ENCODE data around the gene SAFB. TPM values are rescaled to one million over a fixed set of nuclear protein-coding genes. Genes with fewer than 3 reads are reported as not detected.
A peak's percentile ranks its signal among the peaks of the same experiment; 100 is the strongest.

The SAFB gene
- total and polyA plus RNA-seq, 2 of the 13 experiments (the other 11 are each of a cell fraction or from before 2014, with no cell fraction given): 21.0 to 28.4 TPM

DNA sequence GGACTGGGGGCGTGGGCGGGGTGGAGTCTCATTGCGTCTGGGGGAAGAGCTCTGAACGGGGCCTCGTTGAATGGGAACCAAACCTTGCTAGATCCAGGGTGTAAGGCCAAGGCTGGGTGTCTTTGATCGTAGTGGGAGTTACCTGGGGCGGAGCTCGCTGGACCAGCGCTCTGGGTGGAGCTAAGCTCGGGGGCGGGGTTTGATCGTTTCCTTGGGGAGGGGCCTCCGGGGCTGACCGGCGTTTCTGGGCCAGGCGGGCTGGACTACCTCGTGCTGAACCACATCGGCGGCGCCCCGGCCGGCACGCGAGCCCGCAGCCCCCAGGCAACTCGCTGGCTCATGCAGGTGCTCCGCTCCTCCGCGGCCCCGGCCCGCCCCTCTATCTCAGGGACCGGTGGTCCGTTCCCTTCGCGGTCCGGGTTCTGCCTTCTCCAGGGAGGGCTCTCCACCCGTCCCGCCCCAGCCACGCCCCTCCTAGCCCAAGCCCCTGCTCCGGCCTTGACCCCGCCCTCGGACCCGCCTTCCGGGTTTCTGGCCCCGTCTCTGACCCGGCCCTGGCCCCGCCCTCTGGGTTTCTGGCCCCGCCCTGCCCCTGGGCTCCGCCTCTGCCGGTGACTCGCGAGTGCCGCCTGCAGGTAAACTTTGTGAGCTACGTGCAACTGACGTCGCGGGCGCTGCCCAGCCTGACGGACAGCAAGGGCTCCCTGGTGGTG, 63.9 kb downstream of the SAFB start (continued):
- TF ChIP-seq, protein P1, sequence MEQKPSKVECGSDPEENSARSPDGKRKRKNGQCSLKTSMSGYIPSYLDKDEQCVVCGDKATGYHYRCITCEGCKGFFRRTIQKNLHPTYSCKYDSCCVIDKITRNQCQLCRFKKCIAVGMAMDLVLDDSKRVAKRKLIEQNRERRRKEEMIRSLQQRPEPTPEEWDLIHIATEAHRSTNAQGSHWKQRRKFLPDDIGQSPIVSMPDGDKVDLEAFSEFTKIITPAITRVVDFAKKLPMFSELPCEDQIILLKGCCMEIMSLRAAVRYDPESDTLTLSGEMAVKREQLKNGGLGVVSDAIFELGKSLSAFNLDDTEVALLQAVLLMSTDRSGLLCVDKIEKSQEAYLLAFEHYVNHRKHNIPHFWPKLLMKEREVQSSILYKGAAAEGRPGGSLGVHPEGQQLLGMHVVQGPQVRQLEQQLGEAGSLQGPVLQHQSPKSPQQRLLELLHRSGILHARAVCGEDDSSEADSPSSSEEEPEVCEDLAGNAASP (CRISPR knock-in tag; IDR thresholded peaks at IDR 0.05; ENCODE audit: borderline replicate concordance): 0 out of 2 replicates have a peak, but pooled peaks have one; percentile 18
- TF ChIP-seq, protein P2, sequence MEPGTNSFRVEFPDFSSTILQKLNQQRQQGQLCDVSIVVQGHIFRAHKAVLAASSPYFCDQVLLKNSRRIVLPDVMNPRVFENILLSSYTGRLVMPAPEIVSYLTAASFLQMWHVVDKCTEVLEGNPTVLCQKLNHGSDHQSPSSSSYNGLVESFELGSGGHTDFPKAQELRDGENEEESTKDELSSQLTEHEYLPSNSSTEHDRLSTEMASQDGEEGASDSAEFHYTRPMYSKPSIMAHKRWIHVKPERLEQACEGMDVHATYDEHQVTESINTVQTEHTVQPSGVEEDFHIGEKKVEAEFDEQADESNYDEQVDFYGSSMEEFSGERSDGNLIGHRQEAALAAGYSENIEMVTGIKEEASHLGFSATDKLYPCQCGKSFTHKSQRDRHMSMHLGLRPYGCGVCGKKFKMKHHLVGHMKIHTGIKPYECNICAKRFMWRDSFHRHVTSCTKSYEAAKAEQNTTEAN (CRISPR knock-in tag; conservative IDR thresholded peaks at IDR 0.05): no peak
- TF ChIP-seq HNF1A (IDR thresholded peaks at IDR 0.05; ENCODE audit: low read depth) (no peak), HNF1A (CRISPR knock-in tag; IDR thresholded peaks at IDR 0.05; ENCODE audit: borderline replicate concordance) (no peak; the same call in 1 of the 2 replicates), ZNF780A (CRISPR knock-in tag; IDR thresholded peaks at IDR 0.05) (no peak), ZBTB42 (CRISPR knock-in tag; IDR thresholded peaks at IDR 0.05) (no peak), SP140L (CRISPR knock-in tag; IDR thresholded peaks at IDR 0.05; ENCODE audit: borderline replicate concordance) (no peak), SKIL (CRISPR knock-in tag; IDR thresholded peaks at IDR 0.05; ENCODE audit: borderline replicate concordance) (no peak), ZNF414 (CRISPR knock-in tag; IDR thresholded peaks at IDR 0.05) (no peak), ETV5 (CRISPR knock-in tag; IDR thresholded peaks at IDR 0.05; ENCODE audit: borderline replicate concordance) (no peak), ZNF713 (CRISPR knock-in tag; IDR thresholded peaks at IDR 0.05) (peak; percentile 39; the same call in 1 of the 2 replicates), ZNF282 (IDR thresholded peaks at IDR 0.05; ENCODE audit: partially characterized antibody) (no peak), TRIM24 (CRISPR knock-in tag; IDR thresholded peaks at IDR 0.05) (no peak), ZNF773 (CRISPR knock-in tag; IDR thresholded peaks at IDR 0.05; ENCODE audit: borderline replicate concordance) (no peak)
- TF ChIP-seq, protein P3, sequence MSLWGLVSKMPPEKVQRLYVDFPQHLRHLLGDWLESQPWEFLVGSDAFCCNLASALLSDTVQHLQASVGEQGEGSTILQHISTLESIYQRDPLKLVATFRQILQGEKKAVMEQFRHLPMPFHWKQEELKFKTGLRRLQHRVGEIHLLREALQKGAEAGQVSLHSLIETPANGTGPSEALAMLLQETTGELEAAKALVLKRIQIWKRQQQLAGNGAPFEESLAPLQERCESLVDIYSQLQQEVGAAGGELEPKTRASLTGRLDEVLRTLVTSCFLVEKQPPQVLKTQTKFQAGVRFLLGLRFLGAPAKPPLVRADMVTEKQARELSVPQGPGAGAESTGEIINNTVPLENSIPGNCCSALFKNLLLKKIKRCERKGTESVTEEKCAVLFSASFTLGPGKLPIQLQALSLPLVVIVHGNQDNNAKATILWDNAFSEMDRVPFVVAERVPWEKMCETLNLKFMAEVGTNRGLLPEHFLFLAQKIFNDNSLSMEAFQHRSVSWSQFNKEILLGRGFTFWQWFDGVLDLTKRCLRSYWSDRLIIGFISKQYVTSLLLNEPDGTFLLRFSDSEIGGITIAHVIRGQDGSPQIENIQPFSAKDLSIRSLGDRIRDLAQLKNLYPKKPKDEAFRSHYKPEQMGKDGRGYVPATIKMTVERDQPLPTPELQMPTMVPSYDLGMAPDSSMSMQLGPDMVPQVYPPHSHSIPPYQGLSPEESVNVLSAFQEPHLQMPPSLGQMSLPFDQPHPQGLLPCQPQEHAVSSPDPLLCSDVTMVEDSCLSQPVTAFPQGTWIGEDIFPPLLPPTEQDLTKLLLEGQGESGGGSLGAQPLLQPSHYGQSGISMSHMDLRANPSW (CRISPR knock-in tag; IDR thresholded peaks at IDR 0.05; ENCODE audit: borderline replicate concordance): no peak; the same call in 1 of the 2 replicates
